HG02759 (cell line): ENCODE measurements around the gene INHBE.
"Not testable (repeated sequence)": the region's sequence is repeated elsewhere in the genome, so short reads cannot be mapped to it uniquely, and the experiment has no call there.

Source experiments
- ATAC-seq: cut with Tn5 transposase; IDR thresholded peaks from one replicate; pipeline ENCODE4 v1.9.1; 2021; ENCODE audit warnings: mild to moderate bottlenecking, moderate library complexity; ENCODE audit not compliant: unreplicated experiment

The INHBE gene

DNA sequence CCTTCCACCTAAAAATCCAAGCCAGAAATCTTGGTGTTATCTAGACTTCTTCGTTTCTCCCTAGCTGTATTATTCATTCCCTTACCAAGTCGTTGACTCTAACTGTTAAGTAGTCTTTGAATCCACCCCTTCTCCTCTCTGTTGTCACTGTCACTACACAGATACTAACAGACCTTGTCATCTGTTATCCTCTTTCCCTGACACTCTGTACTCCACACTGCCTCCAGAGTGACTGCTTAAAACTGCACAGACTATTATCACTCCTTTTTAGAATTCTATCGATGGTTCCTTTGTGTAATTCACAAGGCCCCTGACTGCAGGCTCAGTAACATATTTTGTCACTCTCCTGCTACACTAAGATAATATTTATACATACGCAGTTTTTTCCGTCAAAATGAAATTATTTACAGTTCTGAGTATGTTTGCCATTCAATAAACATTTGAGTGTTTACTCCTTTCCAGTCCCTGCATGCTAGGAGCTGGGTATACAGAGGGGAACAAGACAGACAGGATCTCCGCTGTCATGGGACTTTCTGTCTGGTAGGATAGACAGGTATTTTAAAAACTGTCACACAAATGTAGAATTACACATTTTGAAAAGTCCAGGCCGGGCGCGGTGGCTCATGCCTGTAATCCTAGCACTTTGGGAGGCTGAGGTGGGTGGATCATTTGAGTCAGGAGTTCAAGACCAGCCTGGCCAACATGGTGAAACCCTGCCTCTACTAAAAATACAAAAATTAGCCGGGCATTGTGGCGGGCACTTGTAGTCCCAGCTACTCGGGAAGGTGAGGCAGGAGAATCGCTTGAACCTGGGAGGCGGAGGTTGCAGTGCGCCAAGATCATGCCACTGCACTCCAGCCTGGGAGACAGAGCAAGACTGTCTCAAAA is 36.5 kb downstream of the INHBE start:
- no peak for ATAC-seq

DNA sequence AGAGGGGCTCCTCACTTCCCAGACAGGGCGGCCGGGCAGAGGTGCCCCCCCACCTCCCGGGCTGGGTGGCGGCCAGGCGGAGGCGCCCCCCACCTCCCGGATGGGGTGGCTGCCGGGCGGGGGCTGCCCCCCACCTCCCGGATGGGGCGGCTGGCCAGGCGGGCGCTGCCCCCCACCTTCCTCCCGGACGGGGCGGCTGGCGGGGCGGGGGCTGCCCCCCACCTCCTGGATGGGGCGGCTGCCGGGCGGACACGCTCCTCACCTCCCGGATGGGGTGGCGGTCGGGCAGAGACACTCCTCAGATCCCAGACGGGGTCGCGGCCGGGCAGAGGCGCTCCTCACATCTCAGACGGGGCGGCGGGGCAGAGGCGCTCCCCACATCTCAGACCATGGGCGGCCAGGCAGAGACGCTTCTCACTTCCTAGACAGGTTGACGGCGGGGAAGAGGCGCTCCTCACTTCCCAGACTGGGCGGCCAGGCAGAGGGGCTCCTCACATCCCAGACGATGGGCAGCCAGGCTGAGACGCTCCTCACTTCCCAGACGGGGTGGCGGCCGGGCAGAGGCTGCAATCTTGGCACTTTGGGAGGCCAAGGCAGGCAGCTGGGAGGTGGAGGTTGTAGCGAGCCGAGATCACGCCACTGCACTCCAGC is 40.1 kb downstream of the INHBE start:
- not testable (repeated sequence) for ATAC-seq

GRCh38 chr12:57496822-57497221 is 41.7 kb downstream of the INHBE start:
- no peak for ATAC-seq

DNA sequence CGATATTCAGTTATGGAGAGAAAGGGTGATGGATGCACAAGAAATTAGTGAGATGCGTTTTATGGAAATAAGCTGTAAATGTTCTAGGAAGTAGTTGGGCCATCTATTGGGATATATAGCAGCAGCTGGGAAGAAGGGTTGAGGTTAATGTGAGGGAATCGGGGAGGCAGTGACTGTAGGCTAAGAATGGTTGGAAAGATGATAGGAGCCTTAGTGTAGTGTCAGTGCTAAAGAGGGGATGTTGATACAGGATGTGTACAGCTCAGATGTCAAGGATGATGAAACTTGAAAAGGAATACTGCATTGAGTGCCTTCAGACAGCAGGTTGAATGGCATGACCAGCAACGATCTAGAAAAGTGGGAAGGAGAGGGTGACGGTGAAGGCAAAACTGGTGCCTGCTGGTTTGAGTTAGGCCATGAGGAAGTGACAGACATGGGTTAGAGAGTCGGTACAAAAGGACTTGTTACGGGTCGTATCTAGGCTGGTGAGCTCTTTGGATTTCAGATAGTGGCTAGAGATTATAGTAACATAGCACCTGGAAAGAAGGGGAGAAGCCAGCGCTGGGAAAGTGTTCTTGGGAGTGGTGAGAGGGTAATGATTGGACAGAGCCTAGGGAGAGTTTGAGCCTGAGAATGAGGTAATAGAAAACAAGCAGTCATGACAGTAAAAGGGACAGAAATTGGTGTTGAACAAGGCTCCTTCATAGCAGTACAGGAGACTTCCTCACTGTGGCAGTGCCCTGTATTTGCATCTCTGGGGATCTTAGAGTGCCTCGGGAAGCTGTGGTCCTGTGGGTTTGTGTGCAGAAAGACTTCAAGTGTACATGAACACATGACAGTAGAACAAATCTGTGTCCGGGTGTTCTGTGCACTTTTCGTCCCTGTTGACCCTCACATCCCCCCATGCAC is 42.4 kb downstream of the INHBE start:
- no peak for ATAC-seq

DNA sequence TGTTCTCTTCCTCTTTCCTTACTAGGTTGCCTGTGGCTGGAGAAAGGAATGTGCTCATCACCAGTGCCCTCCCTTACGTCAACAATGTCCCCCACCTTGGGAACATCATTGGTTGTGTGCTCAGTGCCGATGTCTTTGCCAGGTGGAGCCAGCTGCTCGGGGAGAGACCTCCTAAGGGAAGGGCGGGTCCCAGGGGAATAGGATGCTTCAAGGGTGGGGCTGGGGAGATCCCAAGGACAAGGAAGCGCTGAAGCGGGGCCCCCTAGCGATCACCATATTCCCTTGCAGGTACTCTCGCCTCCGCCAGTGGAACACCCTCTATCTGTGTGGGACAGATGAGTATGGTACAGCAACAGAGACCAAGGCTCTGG is 43.0 kb downstream of the INHBE start:
- no peak for ATAC-seq

GRCh38 chr12:57498571-57498970 is 43.5 kb downstream of the INHBE start:
- no peak for ATAC-seq

DNA sequence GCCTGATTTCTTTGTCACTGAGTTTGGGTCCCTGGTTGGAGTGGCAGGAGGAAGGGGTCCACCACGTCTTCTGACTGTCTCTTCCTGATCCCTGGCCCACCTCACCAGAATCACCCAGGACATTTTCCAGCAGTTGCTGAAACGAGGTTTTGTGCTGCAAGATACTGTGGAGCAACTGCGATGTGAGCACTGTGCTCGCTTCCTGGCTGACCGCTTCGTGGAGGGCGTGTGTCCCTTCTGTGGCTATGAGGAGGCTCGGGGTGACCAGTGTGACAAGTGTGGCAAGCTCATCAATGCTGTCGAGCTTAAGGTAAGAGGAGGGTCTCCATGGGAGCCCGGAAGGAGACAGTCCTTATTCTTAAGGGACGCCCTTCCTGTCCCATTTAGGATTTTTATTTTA is 45.1 kb downstream of the INHBE start:
- no peak for ATAC-seq

- not testable (repeated sequence) for ATAC-seq
Observed at GRCh38 chr12:57502311-57502969, 47.3 kb downstream of the INHBE start.

- not testable (repeated sequence) for ATAC-seq
Observed at GRCh38 chr12:57506541-57506940, 51.4 kb downstream of the INHBE start.
